Activated naive CD8-positive, alpha-beta T cell (primary cell): ENCODE data around the gene MEGF10.

Experiments used
- H3K27ac Mint-ChIP-seq: one replicate; pipeline ENCODE4 v1.8.0; 2021; ENCODE audit warnings: mixed read lengths
- H3K27me3 Mint-ChIP-seq: one replicate; pipeline ENCODE4 v1.8.0; 2021; ENCODE audit warnings: mixed read lengths
- H3K36me3 Mint-ChIP-seq: one replicate; pipeline ENCODE4 v1.8.0; 2021; ENCODE audit warnings: mixed read lengths
- H3K4me1 Mint-ChIP-seq: one replicate; pipeline ENCODE4 v1.8.0; 2021; ENCODE audit warnings: low read depth, mixed read lengths
- H3K4me3 Mint-ChIP-seq: one replicate; pipeline ENCODE4 v1.8.0; 2021; ENCODE audit warnings: mild to moderate bottlenecking, mixed read lengths
- H3K9me3 Mint-ChIP-seq: one replicate; pipeline ENCODE4 v1.8.0; 2021; ENCODE audit warnings: low read depth, mixed read lengths

The MEGF10 gene

GRCh38 chr5:127358284-127358683, 67.7 kb downstream of the MEGF10 start:
- Mint-ChIP-seq H3K9me3 (no peaks in the 10 kb centered on the region), H3K36me3 (no peaks in the 10 kb centered on the region), H3K4me1 (no peaks in the 10 kb centered on the region), H3K27ac (no peak overlapping the region), H3K4me3 (no peak overlapping the region), H3K27me3 (peaks cover 5% of the 10 kb centered on the region)

- Mint-ChIP-seq H3K27ac (no peak overlapping the region), H3K36me3 (no peaks in the 10 kb centered on the region), H3K4me3 (no peak overlapping the region), H3K27me3 (peaks cover 7% of the 10 kb centered on the region), H3K4me1 (no peaks in the 10 kb centered on the region), H3K9me3 (no peaks in the 10 kb centered on the region)
Observed at GRCh38 chr5:127358740-127359139, 68.1 kb downstream of the MEGF10 start.

GRCh38 chr5:127359502-127359901, 68.9 kb downstream of the MEGF10 start:
- Mint-ChIP-seq H3K27ac (no peak overlapping the region), H3K9me3 (no peaks in the 10 kb centered on the region), H3K4me1 (no peaks in the 10 kb centered on the region), H3K4me3 (no peak overlapping the region), H3K27me3 (peaks cover 11% of the 10 kb centered on the region), H3K36me3 (no peaks in the 10 kb centered on the region)

- no peaks in the 10 kb centered on the region for H3K36me3 Mint-ChIP-seq
- H3K27me3 Mint-ChIP-seq: peaks cover 19% of the 10 kb centered on the region
- no peak overlapping the region for H3K27ac Mint-ChIP-seq
Observed at GRCh38 chr5:127363403-127363802, 72.8 kb downstream of the MEGF10 start.

DNA sequence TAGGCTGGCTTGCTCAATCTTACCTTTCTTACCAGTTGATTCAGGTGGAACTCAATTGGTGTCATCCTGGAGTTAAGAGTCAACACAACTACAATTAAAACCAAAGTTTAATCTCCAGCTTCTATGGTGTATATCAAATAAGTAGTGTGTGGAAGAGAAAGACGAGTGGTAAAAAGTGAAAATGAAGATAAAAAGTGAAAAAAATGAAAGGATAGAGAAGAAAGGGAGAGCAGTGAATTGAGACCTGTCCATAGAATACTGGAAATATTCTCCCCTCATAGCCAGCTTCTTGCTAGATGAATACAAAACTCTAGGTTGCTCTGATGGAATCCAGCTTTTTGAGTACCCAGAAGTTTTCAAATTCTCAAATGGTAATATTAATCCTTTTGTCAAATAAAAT, 76.4 kb downstream of the MEGF10 start:
- Mint-ChIP-seq H3K4me1 (no peaks in the 10 kb centered on the region), H3K27me3 (peaks cover 19% of the 10 kb centered on the region), H3K27ac (no peak overlapping the region), H3K9me3 (no peaks in the 10 kb centered on the region), H3K4me3 (no peak overlapping the region), H3K36me3 (no peaks in the 10 kb centered on the region)

More at GRCh38 chr5:127363403-127363802, 72.8 kb downstream of the MEGF10 start:
- Mint-ChIP-seq H3K4me1 (no peaks in the 10 kb centered on the region), H3K9me3 (no peaks in the 10 kb centered on the region), H3K4me3 (no peak overlapping the region)

GRCh38 chr5:127367946-127368465, 77.4 kb downstream of the MEGF10 start:
- H3K4me1 Mint-ChIP-seq: no peaks in the 10 kb centered on the region
- no peaks in the 10 kb centered on the region for H3K36me3 Mint-ChIP-seq
- H3K4me3 Mint-ChIP-seq: no peak overlapping the region
- no peaks in the 10 kb centered on the region for H3K9me3 Mint-ChIP-seq
- no peak overlapping the region for H3K27ac Mint-ChIP-seq
- H3K27me3 Mint-ChIP-seq: peaks cover 21% of the 10 kb centered on the region

DNA sequence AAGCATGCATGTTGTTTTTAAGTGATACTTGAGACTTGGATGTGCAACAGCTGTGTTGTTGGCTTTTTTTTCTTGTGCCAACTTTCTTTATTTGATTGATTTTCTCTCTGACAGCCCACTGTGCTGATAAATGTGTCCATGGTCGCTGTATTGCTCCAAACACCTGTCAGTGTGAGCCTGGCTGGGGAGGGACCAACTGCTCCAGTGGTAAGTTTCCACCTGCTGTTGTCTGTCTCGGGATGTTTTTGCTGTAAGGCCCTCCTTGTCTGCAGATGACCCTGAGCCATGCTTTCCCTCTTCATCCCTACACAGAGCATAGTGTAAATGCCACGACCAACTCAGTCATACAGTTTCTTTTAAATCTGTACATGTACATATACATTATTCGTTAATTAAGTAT, 79.2 kb downstream of the MEGF10 start:
- H3K36me3 Mint-ChIP-seq: no peaks in the 10 kb centered on the region
- H3K4me3 Mint-ChIP-seq: no peak overlapping the region
- peaks cover 17% of the 10 kb centered on the region for H3K27me3 Mint-ChIP-seq
- no peaks in the 10 kb centered on the region for H3K9me3 Mint-ChIP-seq
- H3K4me1 Mint-ChIP-seq: no peaks in the 10 kb centered on the region
- H3K27ac Mint-ChIP-seq: no peak overlapping the region

GRCh38 chr5:127370631-127371030, 80.0 kb downstream of the MEGF10 start:
- no peaks in the 10 kb centered on the region for H3K9me3 Mint-ChIP-seq
- no peaks in the 10 kb centered on the region for H3K36me3 Mint-ChIP-seq
- H3K4me1 Mint-ChIP-seq: no peaks in the 10 kb centered on the region
- H3K27me3 Mint-ChIP-seq: peaks cover 20% of the 10 kb centered on the region
- H3K27ac Mint-ChIP-seq: no peak overlapping the region
- H3K4me3 Mint-ChIP-seq: no peak overlapping the region

DNA sequence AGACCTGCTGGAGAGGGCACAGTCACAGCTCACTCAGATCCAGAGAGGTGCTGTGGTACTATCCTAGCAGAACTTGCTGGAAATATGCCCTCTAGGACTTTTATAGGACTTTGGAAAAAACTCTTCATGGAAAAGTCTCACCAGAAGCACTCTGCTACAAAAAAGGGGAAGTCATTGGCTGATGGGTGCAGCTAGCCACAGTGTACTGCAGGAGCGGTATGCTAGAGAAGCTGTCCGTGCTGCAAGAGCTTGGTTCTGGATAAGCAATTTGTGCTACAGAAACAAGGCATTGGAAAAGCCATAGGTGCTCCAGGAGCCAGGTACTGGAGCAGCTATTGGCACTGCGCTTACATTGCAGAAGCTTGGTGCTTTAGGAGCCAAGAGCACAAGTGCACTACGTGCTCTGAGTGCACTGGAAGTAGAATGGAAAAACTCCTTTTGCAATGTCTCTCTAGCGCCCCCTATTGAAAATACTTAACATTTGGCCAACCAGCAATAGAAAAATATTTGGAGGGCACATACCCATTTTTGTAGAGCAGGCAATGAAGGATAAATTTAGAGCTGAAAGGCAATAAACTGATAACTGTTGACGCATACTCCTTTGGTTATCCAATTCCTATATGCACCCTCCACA, 83.4 kb downstream of the MEGF10 start:
- no peak overlapping the region for H3K27ac Mint-ChIP-seq
- H3K36me3 Mint-ChIP-seq: no peaks in the 10 kb centered on the region
- no peaks in the 10 kb centered on the region for H3K9me3 Mint-ChIP-seq
- H3K4me3 Mint-ChIP-seq: no peak overlapping the region
- no peaks in the 10 kb centered on the region for H3K4me1 Mint-ChIP-seq
- peaks cover 15% of the 10 kb centered on the region for H3K27me3 Mint-ChIP-seq

DNA sequence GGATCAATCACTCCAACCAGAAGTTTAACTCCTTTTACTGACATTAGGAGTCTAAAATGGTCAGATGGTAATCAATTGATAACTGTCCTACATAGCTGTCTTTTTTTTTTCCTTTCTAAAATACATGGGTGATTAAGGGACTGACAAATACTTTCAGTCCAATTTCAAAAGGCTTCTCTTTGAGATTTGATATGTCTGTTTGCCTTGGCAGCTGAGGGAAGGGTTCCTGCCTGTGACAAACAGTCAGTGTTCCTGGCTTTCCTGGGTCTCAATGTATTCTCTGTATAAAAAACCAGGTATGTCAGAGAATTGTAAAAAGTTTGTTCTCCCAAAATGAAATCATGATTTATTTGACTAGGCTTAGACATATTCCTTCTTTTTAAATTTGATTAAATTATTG, 84.5 kb downstream of the MEGF10 start:
- Mint-ChIP-seq H3K4me1 (no peaks in the 10 kb centered on the region), H3K36me3 (no peaks in the 10 kb centered on the region), H3K4me3 (no peak overlapping the region), H3K27me3 (peaks cover 18% of the 10 kb centered on the region), H3K27ac (no peak overlapping the region), H3K9me3 (no peaks in the 10 kb centered on the region)

- Mint-ChIP-seq H3K9me3 (no peaks in the 10 kb centered on the region), H3K36me3 (no peaks in the 10 kb centered on the region), H3K27ac (no peak overlapping the region), H3K4me3 (no peak overlapping the region), H3K27me3 (peaks cover 18% of the 10 kb centered on the region), H3K4me1 (no peaks in the 10 kb centered on the region)
Observed at GRCh38 chr5:127375544-127376091, 85.0 kb downstream of the MEGF10 start.

- no peaks in the 10 kb centered on the region for H3K36me3 Mint-ChIP-seq
- H3K4me3 Mint-ChIP-seq: no peak overlapping the region
- peaks cover 15% of the 10 kb centered on the region for H3K27me3 Mint-ChIP-seq
- H3K4me1 Mint-ChIP-seq: no peaks in the 10 kb centered on the region
- H3K27ac Mint-ChIP-seq: no peak overlapping the region
- H3K9me3 Mint-ChIP-seq: no peaks in the 10 kb centered on the region
Observed at GRCh38 chr5:127377651-127378050, 87.1 kb downstream of the MEGF10 start.

- Mint-ChIP-seq H3K4me1 (no peaks in the 10 kb centered on the region), H3K4me3 (no peak overlapping the region), H3K36me3 (no peaks in the 10 kb centered on the region), H3K27me3 (peaks cover 4% of the 10 kb centered on the region), H3K27ac (no peak overlapping the region), H3K9me3 (no peaks in the 10 kb centered on the region)
Observed at GRCh38 chr5:127385936-127386335, 95.3 kb downstream of the MEGF10 start.

DNA sequence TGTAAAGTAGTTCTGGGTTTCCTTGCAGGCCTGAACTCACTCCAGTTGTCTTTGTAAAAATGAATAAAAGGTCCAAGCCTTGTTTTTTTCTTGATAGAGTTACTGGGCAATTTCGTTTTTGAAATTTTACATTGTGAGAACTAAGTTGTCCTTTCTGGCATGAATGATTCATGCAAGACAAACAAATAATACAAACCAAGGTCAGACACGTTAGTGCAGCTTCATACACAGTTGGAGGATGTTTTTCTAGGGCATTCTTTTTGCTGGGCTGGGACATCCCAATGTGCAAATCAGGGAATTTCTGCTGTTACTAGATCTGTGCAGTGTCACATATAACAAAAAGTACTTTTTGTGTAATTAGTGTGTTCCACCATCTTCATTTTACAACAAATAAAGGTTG, 96.0 kb downstream of the MEGF10 start:
- Mint-ChIP-seq H3K27ac (no peak overlapping the region), H3K4me1 (no peaks in the 10 kb centered on the region), H3K4me3 (no peak overlapping the region), H3K27me3 (peaks cover 4% of the 10 kb centered on the region), H3K9me3 (no peaks in the 10 kb centered on the region), H3K36me3 (no peaks in the 10 kb centered on the region)

- Mint-ChIP-seq H3K27ac (no peak overlapping the region), H3K4me3 (no peak overlapping the region), H3K36me3 (no peaks in the 10 kb centered on the region), H3K9me3 (no peaks in the 10 kb centered on the region), H3K27me3 (peaks cover 4% of the 10 kb centered on the region), H3K4me1 (no peaks in the 10 kb centered on the region)
Observed at GRCh38 chr5:127389601-127390000, 99.0 kb downstream of the MEGF10 start.

DNA sequence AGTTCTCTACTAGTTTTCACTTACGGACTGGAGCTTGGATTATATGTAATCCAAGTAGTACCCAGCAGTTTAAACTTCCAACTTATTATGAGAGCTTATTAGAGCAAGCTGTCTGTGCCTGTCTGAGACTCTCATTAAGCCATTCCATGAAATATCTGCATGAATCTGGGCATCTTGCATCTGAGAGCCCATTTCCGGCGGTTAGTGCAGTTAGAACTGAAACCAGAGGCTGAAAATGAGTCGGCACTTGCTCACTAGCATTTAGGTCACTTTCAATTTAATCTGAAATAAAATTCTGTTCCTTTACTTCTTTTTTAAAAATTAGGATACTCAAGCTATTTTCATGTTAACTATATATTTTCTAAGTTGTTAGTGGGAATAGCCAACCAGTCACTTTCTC, 102.2 kb downstream of the MEGF10 start:
- no peaks in the 10 kb centered on the region for H3K4me1 Mint-ChIP-seq
- H3K36me3 Mint-ChIP-seq: no peaks in the 10 kb centered on the region
- no peaks in the 10 kb centered on the region for H3K9me3 Mint-ChIP-seq

More for the DNA sequence above, 102.2 kb downstream of the MEGF10 start:
- Mint-ChIP-seq H3K4me3 (no peak overlapping the region), H3K27ac (no peak overlapping the region), H3K27me3 (peaks cover 11% of the 10 kb centered on the region)
